HEK293 (cell line): ENCODE measurements around the gene PDGFA.

Source experiments
- CTCF ChIA-PET: fragments of 350-600 bp; formaldehyde crosslinking; extraction: SDS; loops from one replicate; lab custom pipeline; 2021; ENCODE audit warnings: antibody characterized with exemption; lab: Yijun Ruan, JAX
- POLR2A ChIA-PET: fragments of 300-600 bp; formaldehyde crosslinking; extraction: SDS; loops from one replicate; lab custom pipeline; 2020; ENCODE audit warnings: antibody characterized with exemption, inconsistent platforms; lab: Yijun Ruan, JAX
- H3K27ac ChIP-seq: fragments of 200-500 bp; sonication (Bioruptor generic); 2 replicates; pipeline ENCODE4 v1.5.1; 2014; ENCODE audit warnings: low read depth, low read length, control low read depth, inconsistent platforms; ENCODE audit errors: extremely low read depth
- H3K36me3 ChIP-seq, 2 experiments: fragments of 200-500 bp in 1 of 2; sonication (Bioruptor generic) in 1 of 2; 1 replicate in 1 of 2; 2 replicates in 1 of 2; pipeline ENCODE4 v1.5.1; 2014 to 2017; ENCODE audit warnings: inconsistent platforms in 2 of 2, low read length in 2 of 2; ENCODE audit not compliant: control insufficient read depth in 2 of 2, insufficient read depth in 1 of 2
- H3K4me1 ChIP-seq: fragments of 200-500 bp; sonication (Bioruptor generic); 2 replicates; pipeline ENCODE4 v1.5.1; 2014; ENCODE audit warnings: mild to moderate bottlenecking, low read length, inconsistent platforms; ENCODE audit not compliant: control insufficient read depth, insufficient read depth
- H3K4me3 ChIP-seq: 2 replicates; pipeline ENCODE4 v1.5.1; 2011; ENCODE audit warnings: low read depth, mild to moderate bottlenecking, control low read depth, low read length, moderate library complexity
- H3K9me3 ChIP-seq: fragments of 200-500 bp; sonication (Bioruptor generic); 2 replicates; pipeline ENCODE4 v1.5.1; 2014; ENCODE audit warnings: low read depth, low read length, inconsistent platforms; ENCODE audit not compliant: control insufficient read depth, insufficient read depth
- BCL11B ChIP-seq: fragments of 450-650 bp; formaldehyde crosslinking; IDR thresholded peaks from 2 replicates; pipeline ENCODE4 v1.5.1; 2016; ENCODE audit warnings: low read depth, missing biosample characterization, missing genetic modification characterization
- FEZF1 ChIP-seq: fragments of 450-650 bp; formaldehyde crosslinking; IDR thresholded peaks from 2 replicates; pipeline ENCODE4 v1.5.1; 2016; ENCODE audit warnings: missing biosample characterization, missing genetic modification characterization
- GLIS1 ChIP-seq: fragments of 450-650 bp; formaldehyde crosslinking; IDR thresholded peaks from 2 replicates; pipeline ENCODE4 v1.5.1; 2016; ENCODE audit warnings: missing biosample characterization, missing genetic modification characterization
- HOXC10 ChIP-seq: sonication (generic); formaldehyde crosslinking; IDR thresholded peaks from 2 replicates; pipeline ENCODE4 v1.8.1; 2023; ENCODE audit warnings: mild to moderate bottlenecking, missing genetic modification reagents
- IKZF3 ChIP-seq: fragments of 450-650 bp; IDR thresholded peaks from 2 replicates; pipeline ENCODE4 v1.5.0; 2018; ENCODE audit warnings: missing biosample characterization, mild to moderate bottlenecking, missing genetic modification characterization, moderate library complexity
- KLF17 ChIP-seq: fragments of 450-650 bp; formaldehyde crosslinking; IDR thresholded peaks from 2 replicates; pipeline ENCODE4 v1.5.1; 2016; ENCODE audit warnings: missing biosample characterization, missing genetic modification characterization
- KLF7 ChIP-seq: fragments of 450-650 bp; formaldehyde crosslinking; IDR thresholded peaks from 2 replicates; pipeline ENCODE4 v1.5.1; 2016; ENCODE audit warnings: missing biosample characterization, missing genetic modification characterization, borderline replicate concordance
- MYNN ChIP-seq: fragments of 450-650 bp; formaldehyde crosslinking; IDR thresholded peaks from 2 replicates; pipeline ENCODE4 v1.5.1; 2016; ENCODE audit warnings: missing biosample characterization, missing genetic modification characterization, borderline replicate concordance
- PBX3 ChIP-seq: sonication (generic); formaldehyde crosslinking; IDR thresholded peaks from 2 replicates; pipeline ENCODE4 v1.8.1; 2022; ENCODE audit warnings: mild to moderate bottlenecking, moderate library complexity, missing genetic modification reagents
- PRDM10 ChIP-seq: fragments of 450-650 bp; formaldehyde crosslinking; IDR thresholded peaks from 2 replicates; pipeline ENCODE4 v1.5.1; 2016; ENCODE audit warnings: missing biosample characterization, missing genetic modification characterization
- REPIN1 ChIP-seq: fragments of 450-650 bp; formaldehyde crosslinking; IDR thresholded peaks from 2 replicates; pipeline ENCODE4 v1.5.1; 2017; ENCODE audit warnings: missing biosample characterization, missing genetic modification characterization, low read depth
- TRIM28 ChIP-seq: IDR thresholded peaks from 2 replicates; pipeline ENCODE4 v1.6.1; 2011; ENCODE audit warnings: low read length, control low read depth, borderline replicate concordance
- WT1 ChIP-seq: fragments of 450-650 bp; formaldehyde crosslinking; IDR thresholded peaks from 2 replicates; pipeline ENCODE4 v1.5.1; 2016; ENCODE audit warnings: missing biosample characterization, missing genetic modification characterization
- YY1 ChIP-seq: fragments of 450-650 bp; formaldehyde crosslinking; IDR thresholded peaks from 2 replicates; pipeline ENCODE4 v1.5.1; 2018; ENCODE audit warnings: missing biosample characterization, missing genetic modification characterization
- ZBTB10 ChIP-seq: fragments of 450-650 bp; formaldehyde crosslinking; IDR thresholded peaks from 2 replicates; pipeline ENCODE4 v1.5.1; 2016; ENCODE audit warnings: missing biosample characterization, missing genetic modification characterization
- ZNF132 ChIP-seq: fragments of 450-650 bp; formaldehyde crosslinking; IDR thresholded peaks from 2 replicates; pipeline ENCODE4 v1.5.1; 2017; ENCODE audit warnings: missing biosample characterization, missing genetic modification characterization, borderline replicate concordance
- ZNF138 ChIP-seq: fragments of 450-650 bp; formaldehyde crosslinking; IDR thresholded peaks from 2 replicates; pipeline ENCODE4 v1.5.1; 2016; ENCODE audit warnings: missing biosample characterization, missing genetic modification characterization, borderline replicate concordance
- ZNF140 ChIP-seq: fragments of 450-650 bp; formaldehyde crosslinking; IDR thresholded peaks from 2 replicates; pipeline ENCODE4 v1.5.1; 2016; ENCODE audit warnings: missing biosample characterization, missing genetic modification characterization
- ZNF16 ChIP-seq: fragments of 450-650 bp; formaldehyde crosslinking; IDR thresholded peaks from 2 replicates; pipeline ENCODE4 v1.5.1; 2016; ENCODE audit warnings: low read depth, missing biosample characterization, missing genetic modification characterization
- ZNF266 ChIP-seq: fragments of 450-650 bp; formaldehyde crosslinking; IDR thresholded peaks from 2 replicates; pipeline ENCODE4 v1.5.1; 2016; ENCODE audit warnings: missing biosample characterization, missing genetic modification characterization, low read depth
- ZNF354C ChIP-seq: fragments of 450-650 bp; formaldehyde crosslinking; IDR thresholded peaks from 2 replicates; pipeline ENCODE4 v1.5.1; 2016; ENCODE audit warnings: missing biosample characterization, missing genetic modification characterization, low read depth, borderline replicate concordance
- ZNF366 ChIP-seq: fragments of 450-650 bp; formaldehyde crosslinking; conservative IDR thresholded peaks from 2 replicates; pipeline ENCODE4 v1.5.1; 2016; ENCODE audit warnings: missing biosample characterization, missing genetic modification characterization
- ZNF571 ChIP-seq: fragments of 450-650 bp; formaldehyde crosslinking; IDR thresholded peaks from 2 replicates; pipeline ENCODE4 v1.5.0; 2017; ENCODE audit warnings: missing biosample characterization, missing genetic modification characterization

The PDGFA gene

GRCh38 chr7:493661-494251 is 25.9 kb downstream of the PDGFA start (continued):
- TF ChIP-seq ZNF132 (tag by site-specific recombination) = no peak
- no peak for TF ChIP-seq KLF7 (tag by site-specific recombination)
- TF ChIP-seq REPIN1 (tag by site-specific recombination) = no peak

- Histone ChIP-seq H3K27ac (no peak overlapping the region), H3K4me1 (no peaks in the 10 kb centered on the region), H3K36me3 (peaks cover 0 to 4% of the 10 kb centered on the region in 2 experiments; a peak in 1 of 3 replicates), H3K4me3 (no peak overlapping the region), H3K9me3 (no peaks in the 10 kb centered on the region)
- no peak for TF ChIP-seq TRIM28
- TF ChIP-seq GLIS1 (tag by site-specific recombination) = peak; percentile 78
- POLR2A ChIA-PET = no interaction called here
- CTCF ChIA-PET = interaction anchor here (0.6 kb wide), 1 partner anchor 9 kb away, joined by 3 read pairs; no protein-coding TSS in a partner anchor
Measured at GRCh38 chr7:492714-493065, 27.0 kb downstream of the PDGFA start.

- Histone ChIP-seq H3K36me3 (no peaks in the 10 kb centered on the region), H3K4me3 (no peak overlapping the region), H3K4me1 (no peaks in the 10 kb centered on the region), H3K9me3 (no peaks in the 10 kb centered on the region), H3K27ac (no peak overlapping the region)
- ChIA-PET POLR2A (no interaction called here), CTCF (interaction anchor here (0.6 kb wide), 1 partner anchor 9 kb away, joined by 3 read pairs; no protein-coding TSS in a partner anchor)
- TF ChIP-seq ZNF354C = no peak
- no peak for TF ChIP-seq ZBTB10 (tag by site-specific recombination)
- no peak for TF ChIP-seq ZNF266 (tag by site-specific recombination)
- TF ChIP-seq KLF17 = no peak
- no peak for TF ChIP-seq IKZF3 (tag by site-specific recombination)
- no peak for TF ChIP-seq ZNF138 (tag by site-specific recombination)
- no peak for TF ChIP-seq ZNF16 (tag by site-specific recombination)
- no peak for TF ChIP-seq ZNF140
- no peak for TF ChIP-seq WT1
- TF ChIP-seq PRDM10 (tag by site-specific recombination) = no peak
- TF ChIP-seq HOXC10 (CRISPR knock-in tag) = no peak
- no peak for TF ChIP-seq MYNN (tag by site-specific recombination)
- no peak for TF ChIP-seq ZNF366 (tag by site-specific recombination)
- no peak for TF ChIP-seq FEZF1
- TF ChIP-seq ZNF571 (tag by site-specific recombination) = no peak
- no peak for TF ChIP-seq YY1
- no peak for TF ChIP-seq PBX3 (CRISPR knock-in tag)
- TF ChIP-seq BCL11B (tag by site-specific recombination) = no peak
Measured at GRCh38 chr7:491958-492713, 27.5 kb downstream of the PDGFA start.
